ENCODE results near the gene COX6A2. TPM values are rescaled to one million over a fixed set of nuclear protein-coding genes. Genes with fewer than 3 reads are reported as not detected.

Gene COX6A2
- polyA plus RNA-seq, 1 donor (not counting 4 experiments of a cell fraction or from before 2014, with no cell fraction given), result not detected

DNA sequence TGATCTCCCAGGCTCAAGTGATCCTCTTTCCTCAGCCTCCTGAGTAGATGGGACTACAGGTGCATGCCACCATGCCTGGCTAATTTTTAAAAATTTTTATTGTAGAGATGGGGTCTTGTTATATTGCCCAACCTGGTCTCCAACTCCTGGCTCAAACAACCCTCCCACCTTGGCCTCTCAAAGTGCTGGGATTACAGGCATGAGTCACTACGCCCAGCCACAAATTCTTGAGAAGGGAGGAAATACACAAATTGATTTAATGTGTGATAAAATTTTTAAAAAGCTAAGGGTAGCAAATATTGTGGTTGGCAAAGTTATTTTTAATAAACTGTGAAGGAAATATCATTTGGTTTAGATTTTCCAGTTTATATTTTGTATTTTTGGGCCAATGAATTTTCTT is 25.5 kb downstream of the COX6A2 start:
- H3K9me3 ChIP-seq (ENCODE audit: control insufficient read depth, low read depth, low read length), result no peaks in the 10 kb centered on the region
- no peaks in the 10 kb centered on the region for H3K79me2 ChIP-seq (ENCODE audit: control insufficient read depth, insufficient read depth, low read length)
- H3K4me3 ChIP-seq (ENCODE audit: control insufficient read depth in 2 of 3, extremely low read depth in 1 of 3, insufficient read depth in 2 of 3, low read depth in 1 of 3, low read length in 3 of 3), result no peak overlapping the region
- FAIRE-seq (no peak), DNase-seq (ENCODE audit: low read depth, low spot score) (no peak)
- H3K9me1 ChIP-seq (ENCODE audit: control insufficient read depth, extremely low read depth, insufficient read depth, low read length), result no peaks in the 10 kb centered on the region
- no peak overlapping the region for H3K27ac ChIP-seq (ENCODE audit: control insufficient read depth, insufficient read depth, low read length)
- TF ChIP-seq, protein P1, sequence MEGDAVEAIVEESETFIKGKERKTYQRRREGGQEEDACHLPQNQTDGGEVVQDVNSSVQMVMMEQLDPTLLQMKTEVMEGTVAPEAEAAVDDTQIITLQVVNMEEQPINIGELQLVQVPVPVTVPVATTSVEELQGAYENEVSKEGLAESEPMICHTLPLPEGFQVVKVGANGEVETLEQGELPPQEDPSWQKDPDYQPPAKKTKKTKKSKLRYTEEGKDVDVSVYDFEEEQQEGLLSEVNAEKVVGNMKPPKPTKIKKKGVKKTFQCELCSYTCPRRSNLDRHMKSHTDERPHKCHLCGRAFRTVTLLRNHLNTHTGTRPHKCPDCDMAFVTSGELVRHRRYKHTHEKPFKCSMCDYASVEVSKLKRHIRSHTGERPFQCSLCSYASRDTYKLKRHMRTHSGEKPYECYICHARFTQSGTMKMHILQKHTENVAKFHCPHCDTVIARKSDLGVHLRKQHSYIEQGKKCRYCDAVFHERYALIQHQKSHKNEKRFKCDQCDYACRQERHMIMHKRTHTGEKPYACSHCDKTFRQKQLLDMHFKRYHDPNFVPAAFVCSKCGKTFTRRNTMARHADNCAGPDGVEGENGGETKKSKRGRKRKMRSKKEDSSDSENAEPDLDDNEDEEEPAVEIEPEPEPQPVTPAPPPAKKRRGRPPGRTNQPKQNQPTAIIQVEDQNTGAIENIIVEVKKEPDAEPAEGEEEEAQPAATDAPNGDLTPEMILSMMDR (optimal IDR thresholded peaks at IDR 0.05 in 1 of 3, IDR thresholded peaks at IDR 0.05 in 1 of 3, conservative IDR thresholded peaks at IDR 0.05 in 1 of 3; ENCODE audit: extremely low read depth in 1 of 3, insufficient read depth in 2 of 3, low read length in 3 of 3), result no peak
- TF ChIP-seq EZH2 (IDR thresholded peaks at IDR 0.05; ENCODE audit: low read length), result no peak
- H2AFZ ChIP-seq (ENCODE audit: control insufficient read depth, low read length), result no peak overlapping the region
- no peaks in the 10 kb centered on the region for H3K4me1 ChIP-seq (ENCODE audit: control insufficient read depth, extremely low read depth, insufficient read depth, low read length)
- H3K27me3 ChIP-seq (ENCODE audit: control insufficient read depth, extremely low read depth, insufficient read depth, low read length), result no peaks in the 10 kb centered on the region
- dilution Hi-C loops (cut with MboI; ENCODE audit: extremely low pct_ligation_motif_present, low sequenced_read_pairs), result no loop called here
- no peaks in the 10 kb centered on the region for H4K20me1 ChIP-seq (ENCODE audit: control insufficient read depth, extremely low read depth, insufficient read depth, low read length)
- H3K36me3 ChIP-seq (ENCODE audit: control insufficient read depth in 2 of 2, extremely low read depth in 1 of 2, insufficient read depth in 2 of 2, low read length in 2 of 2), result no peaks in the 10 kb centered on the region
- no peak overlapping the region for H3K9ac ChIP-seq (ENCODE audit: control insufficient read depth, extremely low read depth, insufficient read depth, low read length)
- no peak overlapping the region for H3K4me2 ChIP-seq (ENCODE audit: control insufficient read depth, extremely low read depth, insufficient read depth, low read depth, low read length)

DNA sequence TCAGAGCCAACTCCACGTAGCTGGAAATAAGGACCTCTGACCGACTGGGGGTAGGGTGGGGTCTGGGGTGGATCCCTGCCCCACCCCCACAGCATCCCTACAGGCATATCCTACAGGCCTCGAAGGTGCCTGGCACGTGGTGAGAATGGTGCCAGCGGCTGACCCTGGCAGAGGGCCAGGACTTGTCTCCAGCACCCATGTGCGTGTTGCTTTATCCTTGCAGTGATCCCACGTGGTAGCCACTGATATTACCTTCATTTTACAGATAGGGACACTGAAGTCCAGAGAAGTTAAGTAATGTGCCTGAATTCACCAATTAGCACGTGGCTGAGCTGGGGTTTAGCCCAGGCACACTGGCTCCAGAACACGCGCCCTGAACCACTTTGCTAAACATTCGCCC is 26.7 kb downstream of the COX6A2 start:
- no peaks in the 10 kb centered on the region for H3K27me3 ChIP-seq (ENCODE audit: control insufficient read depth, extremely low read depth, insufficient read depth, low read length)
- FAIRE-seq, result no peak
- no peak overlapping the region for H3K4me3 ChIP-seq (ENCODE audit: control insufficient read depth in 2 of 3, extremely low read depth in 1 of 3, insufficient read depth in 2 of 3, low read depth in 1 of 3, low read length in 3 of 3)
- H3K9me1 ChIP-seq (ENCODE audit: control insufficient read depth, extremely low read depth, insufficient read depth, low read length), result no peaks in the 10 kb centered on the region
- no peak overlapping the region for H2AFZ ChIP-seq (ENCODE audit: control insufficient read depth, low read length)
- no peak for TF ChIP-seq EZH2 (IDR thresholded peaks at IDR 0.05; ENCODE audit: low read length)
- TF ChIP-seq, protein P1 (optimal IDR thresholded peaks at IDR 0.05 in 1 of 3, IDR thresholded peaks at IDR 0.05 in 1 of 3, conservative IDR thresholded peaks at IDR 0.05 in 1 of 3; ENCODE audit: extremely low read depth in 1 of 3, insufficient read depth in 2 of 3, low read length in 3 of 3), result no peak
- no peaks in the 10 kb centered on the region for H3K36me3 ChIP-seq (ENCODE audit: control insufficient read depth in 2 of 2, extremely low read depth in 1 of 2, insufficient read depth in 2 of 2, low read length in 2 of 2)
- no peak for DNase-seq (ENCODE audit: low read depth, low spot score)
- no peaks in the 10 kb centered on the region for H3K4me1 ChIP-seq (ENCODE audit: control insufficient read depth, extremely low read depth, insufficient read depth, low read length)
- H3K79me2 ChIP-seq (ENCODE audit: control insufficient read depth, insufficient read depth, low read length), result no peaks in the 10 kb centered on the region
- H3K4me2 ChIP-seq (ENCODE audit: control insufficient read depth, extremely low read depth, insufficient read depth, low read depth, low read length), result no peak overlapping the region
- H3K9ac ChIP-seq (ENCODE audit: control insufficient read depth, extremely low read depth, insufficient read depth, low read length), result no peak overlapping the region
- no peaks in the 10 kb centered on the region for H4K20me1 ChIP-seq (ENCODE audit: control insufficient read depth, extremely low read depth, insufficient read depth, low read length)
- dilution Hi-C loops (cut with MboI; ENCODE audit: extremely low pct_ligation_motif_present, low sequenced_read_pairs), result no loop called here
- no peak overlapping the region for H3K27ac ChIP-seq (ENCODE audit: control insufficient read depth, insufficient read depth, low read length)
- no peaks in the 10 kb centered on the region for H3K9me3 ChIP-seq (ENCODE audit: control insufficient read depth, low read depth, low read length)

Data from keratinocyte (primary cell).